Measurements from ENCODE around the gene OVCH1. TPM values are rescaled to one million over a fixed set of nuclear protein-coding genes. Genes with fewer than 3 reads are reported as not detected.

The OVCH1 gene
- total RNA-seq, 1 experiment from 2014 or later, result 0.04 TPM

DNA sequence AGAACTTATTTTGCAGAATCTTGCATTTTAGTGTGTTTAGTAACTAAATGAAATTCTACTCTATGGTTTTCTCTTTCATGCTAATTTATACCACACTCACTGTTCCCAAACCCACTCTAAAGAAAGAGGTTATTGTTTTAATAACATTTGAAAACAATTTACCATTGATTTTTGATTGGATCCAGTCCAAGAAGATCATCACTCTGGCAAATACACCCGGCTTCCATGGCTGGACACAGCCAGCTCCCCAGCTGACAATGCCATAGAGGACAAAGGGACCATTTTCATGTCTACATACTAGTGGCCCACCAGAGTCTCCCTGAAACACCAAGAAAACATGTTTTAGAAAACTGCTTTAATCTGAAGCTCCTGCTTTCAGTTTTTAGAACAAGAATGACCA, 42.4 kb downstream of the OVCH1 start:
- H3K4me1 Mint-ChIP-seq, result no peaks in the 10 kb centered on the region
- ATAC-seq (no peak), DNase-seq (ENCODE audit: low spot score) (no peak)
- H3K27me3 Mint-ChIP-seq (ENCODE audit: low read depth), result no peaks in the 10 kb centered on the region
- peaks cover 10% of the 10 kb centered on the region; the same call in 1 of the 2 replicates for H3K9me3 Mint-ChIP-seq
- TF ChIP-seq KAT7 (CRISPR knock-in tag; IDR thresholded peaks at IDR 0.05; ENCODE audit: borderline replicate concordance) (no peak), ZNF416 (CRISPR knock-in tag; IDR thresholded peaks at IDR 0.05) (no peak), ETV6 (CRISPR knock-in tag; IDR thresholded peaks at IDR 0.05) (no peak), RELA (CRISPR knock-in tag; IDR thresholded peaks at IDR 0.05; ENCODE audit: borderline replicate concordance) (no peak), TEAD4 (CRISPR knock-in tag; IDR thresholded peaks at IDR 0.05) (no peak)
- TF ChIP-seq, protein P1, sequence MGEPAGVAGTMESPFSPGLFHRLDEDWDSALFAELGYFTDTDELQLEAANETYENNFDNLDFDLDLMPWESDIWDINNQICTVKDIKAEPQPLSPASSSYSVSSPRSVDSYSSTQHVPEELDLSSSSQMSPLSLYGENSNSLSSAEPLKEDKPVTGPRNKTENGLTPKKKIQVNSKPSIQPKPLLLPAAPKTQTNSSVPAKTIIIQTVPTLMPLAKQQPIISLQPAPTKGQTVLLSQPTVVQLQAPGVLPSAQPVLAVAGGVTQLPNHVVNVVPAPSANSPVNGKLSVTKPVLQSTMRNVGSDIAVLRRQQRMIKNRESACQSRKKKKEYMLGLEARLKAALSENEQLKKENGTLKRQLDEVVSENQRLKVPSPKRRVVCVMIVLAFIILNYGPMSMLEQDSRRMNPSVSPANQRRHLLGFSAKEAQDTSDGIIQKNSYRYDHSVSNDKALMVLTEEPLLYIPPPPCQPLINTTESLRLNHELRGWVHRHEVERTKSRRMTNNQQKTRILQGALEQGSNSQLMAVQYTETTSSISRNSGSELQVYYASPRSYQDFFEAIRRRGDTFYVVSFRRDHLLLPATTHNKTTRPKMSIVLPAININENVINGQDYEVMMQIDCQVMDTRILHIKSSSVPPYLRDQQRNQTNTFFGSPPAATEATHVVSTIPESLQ (CRISPR knock-in tag; IDR thresholded peaks at IDR 0.05), result no peak
- TF ChIP-seq, protein P2, sequence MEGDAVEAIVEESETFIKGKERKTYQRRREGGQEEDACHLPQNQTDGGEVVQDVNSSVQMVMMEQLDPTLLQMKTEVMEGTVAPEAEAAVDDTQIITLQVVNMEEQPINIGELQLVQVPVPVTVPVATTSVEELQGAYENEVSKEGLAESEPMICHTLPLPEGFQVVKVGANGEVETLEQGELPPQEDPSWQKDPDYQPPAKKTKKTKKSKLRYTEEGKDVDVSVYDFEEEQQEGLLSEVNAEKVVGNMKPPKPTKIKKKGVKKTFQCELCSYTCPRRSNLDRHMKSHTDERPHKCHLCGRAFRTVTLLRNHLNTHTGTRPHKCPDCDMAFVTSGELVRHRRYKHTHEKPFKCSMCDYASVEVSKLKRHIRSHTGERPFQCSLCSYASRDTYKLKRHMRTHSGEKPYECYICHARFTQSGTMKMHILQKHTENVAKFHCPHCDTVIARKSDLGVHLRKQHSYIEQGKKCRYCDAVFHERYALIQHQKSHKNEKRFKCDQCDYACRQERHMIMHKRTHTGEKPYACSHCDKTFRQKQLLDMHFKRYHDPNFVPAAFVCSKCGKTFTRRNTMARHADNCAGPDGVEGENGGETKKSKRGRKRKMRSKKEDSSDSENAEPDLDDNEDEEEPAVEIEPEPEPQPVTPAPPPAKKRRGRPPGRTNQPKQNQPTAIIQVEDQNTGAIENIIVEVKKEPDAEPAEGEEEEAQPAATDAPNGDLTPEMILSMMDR (IDR thresholded peaks at IDR 0.05), result no peak
- H3K4me3 Mint-ChIP-seq, result no peak overlapping the region
- H3K36me3 Mint-ChIP-seq, result no peaks in the 10 kb centered on the region
- ChIA-PET POLR2A (no interaction called here), CTCF (interaction anchor here (1.1 kb wide), 1 partner anchor 137 kb away, joined by 4 read pairs; no protein-coding TSS in a partner anchor)
- no peak overlapping the region for H3K27ac Mint-ChIP-seq

DNA sequence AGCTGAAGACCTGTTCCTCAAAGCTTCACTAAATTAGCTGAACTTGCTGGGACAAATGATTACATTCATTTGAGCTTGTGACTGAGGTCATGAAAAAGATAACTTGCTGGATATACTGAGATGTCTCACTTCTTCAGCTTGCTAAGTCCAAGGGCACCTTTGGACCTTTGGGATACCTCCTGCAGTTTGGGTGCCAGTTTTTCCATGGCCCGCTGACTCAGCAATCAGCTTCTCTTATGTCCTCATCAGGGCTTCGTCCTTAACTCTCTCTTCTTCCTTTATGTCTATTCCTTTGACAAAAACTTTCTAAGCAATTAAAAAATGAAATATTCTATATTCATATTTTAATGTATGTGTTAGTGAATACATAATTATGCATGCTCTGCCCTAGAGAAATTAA, 45.6 kb downstream of the OVCH1 start:
- ATAC-seq, result no peak
- H3K27me3 Mint-ChIP-seq (ENCODE audit: low read depth), result no peaks in the 10 kb centered on the region; the same call in 1 of the 2 replicates
- POLR2A ChIA-PET, result no interaction called here
- no peaks in the 10 kb centered on the region for H3K36me3 Mint-ChIP-seq
- no peaks in the 10 kb centered on the region for H3K9me3 Mint-ChIP-seq
- TF ChIP-seq USF2 (CRISPR knock-in tag; IDR thresholded peaks at IDR 0.05) (no peak), ESRRA (CRISPR knock-in tag; IDR thresholded peaks at IDR 0.05; ENCODE audit: borderline replicate concordance) (no peak), ZNF232 (CRISPR knock-in tag; IDR thresholded peaks at IDR 0.05) (no peak), SMAD3 (CRISPR knock-in tag; IDR thresholded peaks at IDR 0.05; ENCODE audit: borderline replicate concordance) (no peak), USF1 (CRISPR knock-in tag; IDR thresholded peaks at IDR 0.05) (no peak), ZNF423 (CRISPR knock-in tag; IDR thresholded peaks at IDR 0.05) (no peak), NR1H2 (CRISPR knock-in tag; IDR thresholded peaks at IDR 0.05) (no peak), ZNF416 (CRISPR knock-in tag; IDR thresholded peaks at IDR 0.05) (no peak), TEAD1 (CRISPR knock-in tag; IDR thresholded peaks at IDR 0.05) (no peak), KAT7 (CRISPR knock-in tag; IDR thresholded peaks at IDR 0.05; ENCODE audit: borderline replicate concordance) (no peak), NFE2L1 (CRISPR knock-in tag; IDR thresholded peaks at IDR 0.05) (no peak), HMGXB4 (CRISPR knock-in tag; IDR thresholded peaks at IDR 0.05) (no peak), ZNF138 (CRISPR knock-in tag; conservative IDR thresholded peaks at IDR 0.05) (no peak), RORB (CRISPR knock-in tag; IDR thresholded peaks at IDR 0.05) (no peak), PREB (CRISPR knock-in tag; IDR thresholded peaks at IDR 0.05; ENCODE audit: borderline replicate concordance) (no peak), NFYB (CRISPR knock-in tag; conservative IDR thresholded peaks at IDR 0.05; ENCODE audit: low read depth) (no peak), MYBL2 (CRISPR knock-in tag; IDR thresholded peaks at IDR 0.05) (no peak)
- H3K4me1 Mint-ChIP-seq, result no peaks in the 10 kb centered on the region
- H3K27ac Mint-ChIP-seq, result no peak overlapping the region
- DNase-seq (ENCODE audit: low spot score), result no peak
- H3K4me3 Mint-ChIP-seq, result no peak overlapping the region
- CTCF ChIA-PET, result no interaction called here
